Measurements from ENCODE around the gene CDKN2D.
A peak's percentile ranks its signal among the peaks of the same experiment; 100 is the strongest.

The CDKN2D gene

DNA sequence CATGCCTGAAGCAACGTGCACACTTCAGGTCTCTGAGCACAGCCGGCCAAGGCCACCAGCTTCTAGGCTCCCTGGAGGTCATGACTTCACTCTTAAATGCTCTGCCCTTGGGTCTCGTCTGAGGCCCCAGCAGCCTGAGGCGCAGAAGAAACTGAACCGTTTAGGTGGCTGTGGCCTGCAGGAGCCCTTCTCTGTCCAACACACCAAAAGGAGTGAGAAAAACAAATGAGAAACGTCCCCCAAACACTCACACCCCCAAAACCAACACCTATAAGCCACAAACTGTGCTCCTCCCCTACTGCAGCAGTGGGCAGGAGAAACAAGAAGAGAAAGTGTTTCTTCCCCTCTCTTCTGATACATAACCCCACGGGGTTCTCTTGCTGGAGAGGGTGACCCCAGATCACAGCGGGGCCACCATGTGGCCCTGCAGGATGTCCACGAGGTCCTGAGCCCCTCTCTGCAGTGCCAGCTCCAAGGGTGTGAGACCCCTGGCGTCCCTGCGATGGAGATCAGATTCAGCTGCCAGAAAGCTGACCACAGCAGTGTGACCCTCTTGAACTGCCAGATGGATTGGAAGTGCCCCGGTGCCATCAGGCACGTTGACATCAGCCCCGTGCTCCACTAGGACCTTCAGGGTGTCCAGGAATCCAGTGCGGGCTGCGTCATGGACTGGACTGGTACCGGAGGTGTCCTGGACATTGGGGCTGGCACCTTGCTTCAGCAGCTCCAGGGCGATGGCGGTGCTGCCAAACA lies 1.9 kb downstream of the CDKN2D start:
- peak; percentile 73 for DNase-seq (ENCODE audit: low spot score)
- in situ Hi-C loops (cut with MboI; ENCODE audit: low sequenced_read_pairs, unreplicated experiment): no loop called here
- TF ChIP-seq, protein P1, sequence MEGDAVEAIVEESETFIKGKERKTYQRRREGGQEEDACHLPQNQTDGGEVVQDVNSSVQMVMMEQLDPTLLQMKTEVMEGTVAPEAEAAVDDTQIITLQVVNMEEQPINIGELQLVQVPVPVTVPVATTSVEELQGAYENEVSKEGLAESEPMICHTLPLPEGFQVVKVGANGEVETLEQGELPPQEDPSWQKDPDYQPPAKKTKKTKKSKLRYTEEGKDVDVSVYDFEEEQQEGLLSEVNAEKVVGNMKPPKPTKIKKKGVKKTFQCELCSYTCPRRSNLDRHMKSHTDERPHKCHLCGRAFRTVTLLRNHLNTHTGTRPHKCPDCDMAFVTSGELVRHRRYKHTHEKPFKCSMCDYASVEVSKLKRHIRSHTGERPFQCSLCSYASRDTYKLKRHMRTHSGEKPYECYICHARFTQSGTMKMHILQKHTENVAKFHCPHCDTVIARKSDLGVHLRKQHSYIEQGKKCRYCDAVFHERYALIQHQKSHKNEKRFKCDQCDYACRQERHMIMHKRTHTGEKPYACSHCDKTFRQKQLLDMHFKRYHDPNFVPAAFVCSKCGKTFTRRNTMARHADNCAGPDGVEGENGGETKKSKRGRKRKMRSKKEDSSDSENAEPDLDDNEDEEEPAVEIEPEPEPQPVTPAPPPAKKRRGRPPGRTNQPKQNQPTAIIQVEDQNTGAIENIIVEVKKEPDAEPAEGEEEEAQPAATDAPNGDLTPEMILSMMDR (IDR thresholded peaks at IDR 0.05; ENCODE audit: borderline replicate concordance, control extremely low read depth, extremely low read depth, insufficient read depth, missing control alignments): no peak

GRCh38 chr19:10566408-10566657 lies 2.4 kb downstream of the CDKN2D start:
- no peak for DNase-seq (ENCODE audit: low spot score)

GRCh38 chr19:10565567-10566407 lies 3.0 kb downstream of the CDKN2D start, which contains the start of gene KRI1:
TSS of gene KRI1 (minus strand) at chr19:10566010. CDS start at chr19:10565999, 11 bp downstream.
- TF ChIP-seq, protein P1 (IDR thresholded peaks at IDR 0.05; ENCODE audit: borderline replicate concordance, control extremely low read depth, extremely low read depth, insufficient read depth, missing control alignments): no peak
- DNase-seq (ENCODE audit: low spot score): peak; percentile 98
- in situ Hi-C loops (cut with MboI; ENCODE audit: low sequenced_read_pairs, unreplicated experiment): no loop called here

More at GRCh38 chr19:10566408-10566657, 2.4 kb downstream of the CDKN2D start:
- TF ChIP-seq, protein P1 (IDR thresholded peaks at IDR 0.05; ENCODE audit: borderline replicate concordance, control extremely low read depth, extremely low read depth, insufficient read depth, missing control alignments): no peak
- in situ Hi-C loops (cut with MboI; ENCODE audit: low sequenced_read_pairs, unreplicated experiment): no loop called here

GRCh38 chr19:10565028-10565566 lies 3.7 kb downstream of the CDKN2D start:
- TF ChIP-seq, protein P1 (IDR thresholded peaks at IDR 0.05; ENCODE audit: borderline replicate concordance, control extremely low read depth, extremely low read depth, insufficient read depth, missing control alignments): peak; percentile 9
- DNase-seq (ENCODE audit: low spot score): peak; percentile 83
- in situ Hi-C loops (cut with MboI; ENCODE audit: low sequenced_read_pairs, unreplicated experiment): no loop called here

GRCh38 chr19:10562609-10563008 lies 6.2 kb downstream of the CDKN2D start:
- TF ChIP-seq, protein P1 (IDR thresholded peaks at IDR 0.05; ENCODE audit: borderline replicate concordance, control extremely low read depth, extremely low read depth, insufficient read depth, missing control alignments): no peak
- DNase-seq (ENCODE audit: low spot score): no peak
- in situ Hi-C loops (cut with MboI; ENCODE audit: low sequenced_read_pairs, unreplicated experiment): no loop called here

GRCh38 chr19:10560154-10560553 lies 8.6 kb downstream of the CDKN2D start:
- TF ChIP-seq, protein P1 (IDR thresholded peaks at IDR 0.05; ENCODE audit: borderline replicate concordance, control extremely low read depth, extremely low read depth, insufficient read depth, missing control alignments): no peak
- DNase-seq (ENCODE audit: low spot score): no peak
- in situ Hi-C loops (cut with MboI; ENCODE audit: low sequenced_read_pairs, unreplicated experiment): no loop called here

All from GM13976 (cell line).